Lower lobe of right lung (tissue), 2 donors: ENCODE results near the gene UQCRFS1. TPM values are rescaled to one million over a fixed set of nuclear protein-coding genes. Genes with fewer than 3 reads are reported as not detected.

Experiments
- ATAC-seq, 2 donors: fragments of 200-7000 bp; cut with Tn5 transposase; one replicate each; pipeline ENCODE4 v1.9.1; 2020 to 2022; ENCODE audit warnings: mild to moderate bottlenecking in 2 of 2, moderate library complexity in 2 of 2
- DNase-seq: peaks from one replicate; pipeline ENCODE4 v3.0.0-alpha.2; 2020
- H3K27ac ChIP-seq: fragments of 200-600 bp; one replicate; pipeline ENCODE4 v1.8.0; 2022
- H3K27me3 ChIP-seq: fragments of 200-600 bp; one replicate; pipeline ENCODE4 v1.8.0; 2022; ENCODE audit warnings: low read depth
- H3K36me3 ChIP-seq: fragments of 200-600 bp; one replicate; pipeline ENCODE4 v1.8.0; 2022; ENCODE audit warnings: mild to moderate bottlenecking
- H3K4me1 ChIP-seq: fragments of 200-600 bp; one replicate; pipeline ENCODE4 v1.8.0; 2022
- H3K4me3 ChIP-seq: fragments of 200-600 bp; one replicate; pipeline ENCODE4 v1.8.0; 2022; ENCODE audit warnings: mild to moderate bottlenecking
- H3K9me3 ChIP-seq: fragments of 200-600 bp; one replicate; pipeline ENCODE4 v1.8.0; 2022
- intact Hi-C: fragments of 100-400 bp; cut with DNase I; formaldehyde crosslinking; loops from one replicate; pipeline ENCODE4 v1.11.0; 2022
- total RNA-seq: library from RNA; stranded (reverse); fragmentation: NEBNext Ultra II Directional; extraction: Animal tissue kit (Norgen Biotek cat#: 25700); gene quantifications from one replicate; pipeline ENCODE4 v1.2.1, GENCODE V29; 2021
- TF ChIP-seq, protein P1 (sequence below): fragments of 200-600 bp; IDR thresholded peaks from one replicate; pipeline ENCODE4 v1.8.0; 2022; ENCODE audit warnings: antibody characterized with exemption, mild to moderate bottlenecking
- donor health status: DM: no; HTN: yes; CAD: no; lungs with severe emphysema.

UQCRFS1 gene
- total RNA-seq, 1 donor from 2014 or later, result 21.5 TPM

GRCh38 chr19:29172302-29172701, 40.6 kb downstream of the UQCRFS1 start:
- Histone ChIP-seq H3K27ac (no peak overlapping the region), H3K27me3 (no peaks in the 10 kb centered on the region), H3K4me3 (no peak overlapping the region), H3K36me3 (no peaks in the 10 kb centered on the region), H3K4me1 (no peaks in the 10 kb centered on the region), H3K9me3 (peaks cover 20% of the 10 kb centered on the region)
- ATAC-seq, result no peak
- DNase-seq, result no peak
- TF ChIP-seq, protein P1, sequence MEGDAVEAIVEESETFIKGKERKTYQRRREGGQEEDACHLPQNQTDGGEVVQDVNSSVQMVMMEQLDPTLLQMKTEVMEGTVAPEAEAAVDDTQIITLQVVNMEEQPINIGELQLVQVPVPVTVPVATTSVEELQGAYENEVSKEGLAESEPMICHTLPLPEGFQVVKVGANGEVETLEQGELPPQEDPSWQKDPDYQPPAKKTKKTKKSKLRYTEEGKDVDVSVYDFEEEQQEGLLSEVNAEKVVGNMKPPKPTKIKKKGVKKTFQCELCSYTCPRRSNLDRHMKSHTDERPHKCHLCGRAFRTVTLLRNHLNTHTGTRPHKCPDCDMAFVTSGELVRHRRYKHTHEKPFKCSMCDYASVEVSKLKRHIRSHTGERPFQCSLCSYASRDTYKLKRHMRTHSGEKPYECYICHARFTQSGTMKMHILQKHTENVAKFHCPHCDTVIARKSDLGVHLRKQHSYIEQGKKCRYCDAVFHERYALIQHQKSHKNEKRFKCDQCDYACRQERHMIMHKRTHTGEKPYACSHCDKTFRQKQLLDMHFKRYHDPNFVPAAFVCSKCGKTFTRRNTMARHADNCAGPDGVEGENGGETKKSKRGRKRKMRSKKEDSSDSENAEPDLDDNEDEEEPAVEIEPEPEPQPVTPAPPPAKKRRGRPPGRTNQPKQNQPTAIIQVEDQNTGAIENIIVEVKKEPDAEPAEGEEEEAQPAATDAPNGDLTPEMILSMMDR, result no peak
- intact Hi-C loops, result no loop called here

DNA sequence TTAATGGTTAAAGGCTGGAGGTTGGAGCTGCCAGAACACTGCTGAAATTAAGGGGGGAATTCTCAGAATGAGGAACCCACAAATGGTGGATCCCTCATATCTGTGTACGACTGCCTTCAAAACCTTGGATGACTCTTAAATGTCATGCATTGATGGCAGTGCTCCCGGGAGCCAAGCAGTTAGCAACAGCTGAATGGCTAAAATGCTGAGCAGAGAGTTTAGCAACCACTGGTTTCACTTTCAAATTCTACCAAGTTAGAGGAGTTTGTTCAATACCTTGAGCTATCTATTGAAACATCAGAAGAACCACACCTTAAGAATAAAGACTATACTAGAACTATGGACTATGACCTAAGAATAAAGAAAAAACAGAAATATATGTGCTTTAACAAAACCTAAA, 41.4 kb downstream of the UQCRFS1 start:
- Histone ChIP-seq H3K27me3 (no peaks in the 10 kb centered on the region), H3K27ac (no peak overlapping the region), H3K4me3 (no peak overlapping the region), H3K4me1 (no peaks in the 10 kb centered on the region), H3K36me3 (no peaks in the 10 kb centered on the region), H3K9me3 (peaks cover 12% of the 10 kb centered on the region)
- TF ChIP-seq, protein P1, result no peak
- intact Hi-C loops, result no loop called here
- no peak for DNase-seq
- ATAC-seq, result no peak

GRCh38 chr19:29170554-29170953, 42.4 kb downstream of the UQCRFS1 start:
- DNase-seq (no peak), ATAC-seq (no peak)
- intact Hi-C loops, result no loop called here
- no peak overlapping the region for H3K4me3 ChIP-seq
- H3K27me3 ChIP-seq, result no peaks in the 10 kb centered on the region
- peaks cover 4% of the 10 kb centered on the region for H3K9me3 ChIP-seq
- TF ChIP-seq, protein P1, result no peak
- H3K27ac ChIP-seq, result no peak overlapping the region
- no peaks in the 10 kb centered on the region for H3K4me1 ChIP-seq
- no peaks in the 10 kb centered on the region for H3K36me3 ChIP-seq

GRCh38 chr19:29162694-29163093, 50.3 kb downstream of the UQCRFS1 start:
- DNase-seq (no peak), ATAC-seq (no peak)
- H3K27me3 ChIP-seq, result no peaks in the 10 kb centered on the region
- no peaks in the 10 kb centered on the region for H3K9me3 ChIP-seq
- TF ChIP-seq, protein P1, result no peak
- no peaks in the 10 kb centered on the region for H3K36me3 ChIP-seq
- intact Hi-C loops, result no loop called here
- H3K27ac ChIP-seq, result no peak overlapping the region
- no peak overlapping the region for H3K4me3 ChIP-seq
- no peaks in the 10 kb centered on the region for H3K4me1 ChIP-seq

DNA sequence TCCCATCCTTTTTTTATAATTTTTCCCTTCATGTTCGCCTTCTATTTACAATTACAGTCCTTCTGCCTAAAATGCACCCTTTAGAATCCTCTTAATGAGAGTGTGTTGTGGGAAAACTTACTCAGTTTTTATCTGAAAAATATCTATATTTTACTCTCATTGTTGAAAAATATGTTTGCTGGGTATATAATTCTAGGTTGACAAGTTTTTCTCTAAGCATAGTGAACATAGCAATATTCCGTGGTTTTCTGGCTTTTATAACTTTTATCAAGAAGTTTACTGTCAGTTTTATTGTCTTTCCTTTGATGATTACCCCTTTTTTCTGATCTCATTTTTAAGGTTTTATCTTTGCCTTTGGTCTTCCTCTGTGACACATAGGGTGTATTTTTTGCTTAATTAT, 57.3 kb downstream of the UQCRFS1 start:
- intact Hi-C loops, result no loop called here
- no peak for DNase-seq
- no peak for ATAC-seq
- no peaks in the 10 kb centered on the region for H3K36me3 ChIP-seq
- peaks cover 13% of the 10 kb centered on the region for H3K9me3 ChIP-seq
- TF ChIP-seq, protein P1, result no peak
- no peak overlapping the region for H3K4me3 ChIP-seq
- H3K27ac ChIP-seq, result no peak overlapping the region
- no peaks in the 10 kb centered on the region for H3K27me3 ChIP-seq
- no peaks in the 10 kb centered on the region for H3K4me1 ChIP-seq
